GM18505 (cell line): ENCODE data around the gene MAP1LC3B2.

Source experiments
- ATAC-seq: cut with Tn5 transposase; IDR thresholded peaks from one replicate; pipeline ENCODE4 v1.9.1; 2021; ENCODE audit not compliant: unreplicated experiment
- POLR2A ChIP-seq: IDR thresholded peaks from 4 replicates; pipeline ENCODE4 v1.6.1; 2011; ENCODE audit warnings: borderline replicate concordance; ENCODE audit not compliant: insufficient read depth, insufficient read length; ENCODE audit errors: extremely low read depth

MAP1LC3B2 gene

GRCh38 chr12:116598311-116599284 is 39.4 kb downstream of the MAP1LC3B2 start:
- ATAC-seq: no peak
- TF ChIP-seq POLR2A: no peak

DNA sequence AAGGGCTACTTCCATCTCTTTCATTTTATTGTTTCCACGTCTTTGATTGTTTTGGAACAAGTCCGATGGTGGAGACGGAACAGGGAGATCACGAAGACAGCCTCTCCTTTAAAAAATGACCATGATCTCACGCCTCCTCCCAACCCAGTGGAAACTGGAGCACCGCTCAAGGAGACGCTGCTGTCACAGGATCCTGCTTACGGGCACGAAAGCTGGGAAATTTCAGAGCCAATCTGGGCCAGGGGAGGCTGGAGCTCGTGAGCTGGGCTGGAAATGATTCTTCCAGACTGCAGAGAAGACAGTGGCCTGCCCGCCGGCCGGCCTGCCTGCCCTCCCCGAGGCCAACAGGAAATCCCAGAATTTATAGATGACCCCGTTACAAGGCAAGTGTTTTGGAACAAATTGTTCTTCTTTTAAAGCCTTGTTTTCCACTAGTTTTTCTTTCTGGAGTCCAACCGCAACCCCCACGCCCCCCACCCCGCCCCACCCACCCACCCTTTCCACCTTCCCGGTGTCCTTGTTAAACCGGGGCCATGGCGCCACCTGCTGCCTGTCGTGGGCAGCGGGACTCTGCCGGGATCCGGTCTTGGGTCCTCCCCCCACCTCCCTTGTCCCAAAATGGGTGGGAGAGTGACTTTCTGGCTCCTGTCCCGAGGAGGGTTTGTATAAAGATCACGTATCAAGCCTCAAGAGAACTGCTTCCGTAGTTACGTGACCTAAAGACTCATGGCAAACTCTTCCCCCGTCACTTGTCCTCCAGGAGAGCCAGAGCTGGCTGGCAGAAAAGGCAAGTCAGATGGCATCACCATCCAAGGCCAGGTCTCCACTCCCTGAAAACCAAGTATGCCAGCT is 40.3 kb downstream of the MAP1LC3B2 start:
- TF ChIP-seq POLR2A: no peak
- no peak for ATAC-seq

DNA sequence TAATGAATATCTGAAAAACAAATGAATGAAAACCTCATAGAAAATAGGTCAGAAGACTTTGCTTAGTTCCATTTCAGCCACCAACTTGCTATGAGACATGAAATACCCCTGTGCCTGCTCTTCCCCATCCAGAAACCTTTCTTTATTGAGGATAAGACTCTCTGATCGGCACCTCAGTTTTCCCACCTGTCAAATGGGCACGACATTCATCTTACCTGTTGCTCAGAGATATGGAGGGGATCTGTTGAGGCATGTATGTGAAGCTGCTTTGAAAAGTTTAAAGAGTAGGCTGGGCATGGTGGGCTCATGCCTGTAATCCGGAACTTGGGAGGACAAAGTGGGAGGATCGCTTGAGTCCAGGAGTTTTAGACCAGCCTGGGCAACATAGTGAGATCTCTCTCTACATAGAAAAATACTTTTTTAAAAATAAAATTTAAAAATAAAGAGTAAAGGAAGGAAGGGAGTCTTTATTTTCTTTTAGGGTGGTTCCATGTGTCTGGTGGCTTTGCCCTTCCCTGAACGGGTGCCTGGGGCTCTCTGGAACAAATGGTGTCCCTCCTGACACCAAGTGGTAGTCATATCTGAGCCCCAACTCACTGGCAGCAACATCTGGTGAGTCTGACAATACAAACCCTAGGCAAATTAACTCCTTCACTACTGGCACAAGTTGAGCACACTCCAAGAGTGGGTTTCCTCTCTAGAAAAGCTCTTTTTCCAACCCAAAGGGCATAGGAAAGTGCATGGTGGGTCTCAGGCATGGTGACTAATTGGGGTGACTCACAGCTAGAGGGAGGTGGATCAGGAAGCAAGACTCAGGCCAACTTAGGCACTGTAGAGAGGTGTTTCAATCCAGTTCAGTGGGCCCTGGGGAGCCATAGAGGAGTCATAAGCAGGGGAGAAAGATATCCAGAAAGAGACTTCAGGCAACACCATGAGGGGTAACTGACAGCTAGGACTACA is 42.1 kb downstream of the MAP1LC3B2 start:
- TF ChIP-seq POLR2A: no peak

DNA sequence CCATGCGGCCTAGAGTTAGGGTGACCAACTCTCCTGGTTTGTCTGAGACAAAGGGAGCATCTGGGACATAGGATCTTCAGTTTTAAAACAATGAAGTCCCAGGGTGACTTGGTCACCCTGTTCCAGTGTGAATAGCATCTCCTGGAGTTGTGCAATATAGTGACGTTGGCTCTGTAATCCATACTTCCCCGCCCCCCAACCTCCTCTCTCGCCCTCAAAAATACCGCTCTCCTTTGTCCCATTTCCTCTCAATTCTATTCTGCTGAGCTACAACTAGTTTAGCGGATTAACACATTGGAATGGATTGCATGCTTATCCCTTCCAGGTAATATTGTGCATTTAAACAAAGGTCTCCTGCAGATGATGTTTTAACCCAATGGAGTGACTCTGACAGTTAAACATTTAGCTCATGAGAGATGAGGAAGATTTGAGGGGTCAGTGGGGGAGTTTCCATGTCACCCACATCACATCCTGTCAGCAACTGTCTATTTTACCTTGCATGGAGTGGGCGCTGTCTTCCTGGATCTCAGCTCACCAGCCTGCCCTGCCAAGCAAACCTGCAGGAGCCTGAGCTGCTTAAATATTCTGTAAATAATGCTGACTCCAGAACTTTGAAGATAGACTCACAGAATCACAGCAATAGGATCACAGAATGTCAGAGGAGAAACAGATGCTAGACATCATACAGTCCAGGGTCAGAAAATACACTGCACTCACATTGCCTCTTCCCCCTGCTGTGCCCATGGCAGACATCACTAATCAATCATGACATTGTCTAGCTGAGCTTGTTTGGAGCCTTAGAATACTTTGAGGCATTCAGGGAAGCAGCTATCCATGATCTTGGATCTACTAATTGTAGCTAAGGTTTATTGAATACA is 43.0 kb downstream of the MAP1LC3B2 start:
- no peak for ATAC-seq
- no peak for TF ChIP-seq POLR2A

More for the DNA sequence above, 42.1 kb downstream of the MAP1LC3B2 start:
- ATAC-seq: no peak

- no peak for TF ChIP-seq POLR2A
Observed at GRCh38 chr12:116603546-116604177, 44.5 kb downstream of the MAP1LC3B2 start.

GRCh38 chr12:116604178-116604895 is 45.2 kb downstream of the MAP1LC3B2 start:
- no peak for TF ChIP-seq POLR2A
- ATAC-seq: no peak

More at GRCh38 chr12:116603546-116604177, 44.5 kb downstream of the MAP1LC3B2 start:
- no peak for ATAC-seq

DNA sequence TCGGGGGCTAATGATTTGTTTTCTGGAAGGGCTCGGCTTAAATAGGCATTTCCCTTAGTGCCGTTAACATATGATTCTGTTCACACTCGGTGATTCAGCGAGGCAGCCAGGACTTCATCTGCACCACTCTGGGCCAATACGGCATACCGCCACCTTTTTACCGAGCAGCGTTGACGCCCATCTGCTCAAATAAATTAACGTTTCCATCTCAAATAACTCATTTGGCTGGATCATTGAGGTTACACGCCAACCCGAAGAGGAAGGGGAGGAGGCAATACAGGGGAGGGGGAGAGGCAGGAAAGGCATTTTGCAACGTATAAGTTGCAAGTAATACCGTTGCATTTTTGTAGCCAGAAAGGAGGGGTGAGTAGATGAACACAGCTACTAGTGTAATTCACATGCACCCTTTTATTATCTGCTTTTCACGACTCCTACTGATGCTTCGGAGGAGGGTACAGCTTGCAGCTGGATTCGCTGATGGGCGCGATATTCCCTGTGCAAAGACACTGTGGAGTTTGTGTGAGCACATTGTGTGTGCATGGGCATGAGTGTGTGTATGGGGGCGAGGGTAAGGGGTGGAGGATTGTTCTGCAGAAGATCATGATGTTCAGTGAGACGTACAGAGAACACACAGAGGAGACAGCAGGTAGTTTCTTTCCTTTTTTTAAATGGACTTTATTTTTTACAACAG is 45.9 kb downstream of the MAP1LC3B2 start:
- TF ChIP-seq POLR2A: no peak
- no peak for ATAC-seq

GRCh38 chr12:116606397-116606796 is 47.2 kb downstream of the MAP1LC3B2 start:
- no peak for ATAC-seq
- no peak for TF ChIP-seq POLR2A

DNA sequence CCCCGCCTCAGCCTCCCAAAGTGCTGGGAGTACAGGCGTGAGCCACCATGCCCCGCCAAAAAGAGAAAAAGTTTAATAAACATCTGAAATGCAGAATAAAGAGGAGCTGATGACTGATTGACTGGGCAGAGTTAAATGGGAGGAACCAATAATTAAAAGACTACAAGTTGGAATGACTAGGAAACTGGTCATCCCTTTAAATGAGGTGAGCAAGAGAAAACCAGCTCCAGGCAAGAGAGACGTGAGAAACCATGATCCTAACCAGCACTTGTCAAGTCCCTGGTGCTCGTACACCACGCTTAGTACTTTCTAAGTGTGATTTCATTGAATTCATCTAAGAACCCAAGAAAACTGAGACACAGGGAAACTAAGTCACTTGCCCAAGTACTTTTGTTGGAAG is 47.9 kb downstream of the MAP1LC3B2 start:
- TF ChIP-seq POLR2A: no peak
- no peak for ATAC-seq
